HepG2 (cell line): ENCODE results near the gene KRTAP29-1. TPM values are rescaled to one million over a fixed set of nuclear protein-coding genes. Genes with fewer than 3 reads are reported as not detected.

Source experiments
- ATAC-seq: fragments of 200-7000 bp; cut with Tn5 transposase; 3 replicates; pipeline ENCODE4 v1.9.1; 2020; ENCODE audit warnings: mild to moderate bottlenecking, moderate library complexity
- BruUV-seq: library from RNA; stranded (reverse); fragments of 400-500 nt; replicated peaks from 2 replicates; lab custom pipeline; 2021; lab: Mats Ljungman, UMichigan
- CTCF ChIA-PET: fragments of 300-600 bp; formaldehyde crosslinking; extraction: SDS; loops from one replicate; lab custom pipeline; 2021; ENCODE audit warnings: low total read pairs, inconsistent platforms, low intra/inter-chr PET ratio; lab: Yijun Ruan, JAX
- POLR2A ChIA-PET: fragments of 350-600 bp; sonication (Branson Sonifier 250); formaldehyde crosslinking; loops from one replicate; lab custom pipeline; 2020; ENCODE audit warnings: antibody characterized with exemption, inconsistent platforms; lab: Yijun Ruan, JAX
- DNase-seq: peaks from one replicate; pipeline ENCODE4 v3.0.0-alpha.2; 2015; ENCODE audit warnings: low spot score
- FAIRE-seq: peaks from 3 replicates; lab custom pipeline; 2011; peaks lifted over from hg19 to GRCh38; lab: Jason Lieb, UNC
- H2AFZ ChIP-seq: one replicate; pipeline ENCODE4 v1.6.1; 2011; ENCODE audit warnings: low read length, inconsistent platforms
- H3K27ac ChIP-seq: fragments of 300-600 bp; 3 replicates; pipeline ENCODE4 v1.8.0; 2011; ENCODE audit warnings: mixed run types, mild to moderate bottlenecking, mixed read lengths, low read length, inconsistent platforms; ENCODE audit not compliant: insufficient read depth; ENCODE audit errors: extremely low read length
- H3K27me3 ChIP-seq, 2 experiments: fragments of 200-600 bp in 1 of 2; 2 replicates in 1 of 2; 3 replicates in 1 of 2; pipeline versions ENCODE4 v1.6.0 to v1.8.0; 2011; ENCODE audit warnings: low read length in 2 of 2, mild to moderate bottlenecking in 2 of 2, moderate library complexity in 2 of 2, inconsistent platforms in 1 of 2; ENCODE audit not compliant: insufficient read depth in 2 of 2, control insufficient read depth in 1 of 2
- H3K36me3 ChIP-seq, 2 experiments: fragments of 200-600 bp in 1 of 2; replicated peaks in 1 of 2; 2 replicates in 1 of 2; 3 replicates in 1 of 2; pipeline versions ENCODE4 v1.5.1 to v1.8.0; 2011; ENCODE audit warnings: low read length in 2 of 2, inconsistent platforms in 1 of 2; ENCODE audit not compliant: insufficient read depth in 2 of 2, control insufficient read depth in 1 of 2
- H3K4me1 ChIP-seq: 2 replicates; pipeline ENCODE4 v1.5.1; 2012; ENCODE audit warnings: low read length, inconsistent platforms; ENCODE audit not compliant: insufficient read depth
- H3K4me2 ChIP-seq: 2 replicates; pipeline ENCODE4 v1.6.0; 2011; ENCODE audit warnings: low read depth, low read length, inconsistent platforms
- H3K4me3 ChIP-seq, 3 experiments: fragments of 200-600 bp in 1 of 3; sonication (generic), shearing (Covaris generic) in 1 of 3; replicated peaks in 1 of 3; 2 replicates each; pipeline ENCODE4 v1.5.1; 2011 to 2016; ENCODE audit warnings: low read length in 3 of 3, inconsistent platforms in 2 of 3, low read depth in 2 of 3, mild to moderate bottlenecking in 2 of 3, control low read depth in 1 of 3, mixed read lengths in 1 of 3; ENCODE audit not compliant: insufficient read depth in 1 of 3
- H3K79me2 ChIP-seq: one replicate; pipeline ENCODE4 v1.6.1; 2011; ENCODE audit warnings: low read length, inconsistent platforms; ENCODE audit not compliant: insufficient read depth
- H3K9ac ChIP-seq: 2 replicates; pipeline ENCODE4 v1.6.0; 2011; ENCODE audit warnings: mild to moderate bottlenecking, low read depth, low read length, inconsistent platforms; ENCODE audit not compliant: insufficient read depth
- H3K9me3 ChIP-seq: 2 replicates; pipeline ENCODE4 v1.5.1; 2012; ENCODE audit warnings: mild to moderate bottlenecking, low read length
- H4K20me1 ChIP-seq: 2 replicates; pipeline ENCODE4 v1.6.0; 2011; ENCODE audit warnings: inconsistent platforms, mild to moderate bottlenecking, low read length, moderate library complexity; ENCODE audit not compliant: insufficient read depth
- BATF2 ChIP-seq: sonication (generic); formaldehyde crosslinking; IDR thresholded peaks from 2 replicates; pipeline ENCODE4 v1.8.0; 2022; ENCODE audit warnings: mild to moderate bottlenecking, missing genetic modification reagents, moderate library complexity
- FOXA1 ChIP-seq, 2 experiments: fragments of 450-650 bp in 1 of 2; sonication (generic) in 1 of 2; formaldehyde crosslinking in 1 of 2; IDR thresholded peaks; 2 replicates each; pipeline versions ENCODE4 v1.4.0 to v1.6.1; 2016 to 2020; ENCODE audit warnings: missing genetic modification reagents in 1 of 2
- MAFG ChIP-seq: sonication (generic); formaldehyde crosslinking; IDR thresholded peaks from 2 replicates; pipeline ENCODE4 v1.5.1; 2020; ENCODE audit warnings: mild to moderate bottlenecking, missing genetic modification reagents
- PRMT3 ChIP-seq: sonication (generic); formaldehyde crosslinking; IDR thresholded peaks from 2 replicates; pipeline ENCODE4 v1.8.1; 2022; ENCODE audit warnings: low read depth, mild to moderate bottlenecking, moderate library complexity, missing genetic modification reagents, borderline replicate concordance
- TEF ChIP-seq: sonication (generic); formaldehyde crosslinking; IDR thresholded peaks from 2 replicates; pipeline ENCODE4 v1.5.0; 2020; ENCODE audit warnings: missing genetic modification reagents
- U2AF2 ChIP-seq: fragments of 200-400 bp; formaldehyde crosslinking; IDR thresholded peaks from 2 replicates; pipeline ENCODE4 v1.6.1; 2017; ENCODE audit warnings: low read depth, mild to moderate bottlenecking, low read length
- ZFP90 ChIP-seq: sonication (generic); formaldehyde crosslinking; IDR thresholded peaks from 2 replicates; pipeline ENCODE4 v1.8.0; 2022; ENCODE audit warnings: missing genetic modification reagents, mild to moderate bottlenecking, inconsistent platforms, borderline replicate concordance
- ZFYVE20 ChIP-seq: sonication (generic); formaldehyde crosslinking; IDR thresholded peaks from 2 replicates; pipeline ENCODE4 v1.8.0; 2023; ENCODE audit warnings: low read depth, mild to moderate bottlenecking, moderate library complexity, missing genetic modification reagents, borderline replicate concordance
- ZNF33A ChIP-seq: sonication (generic); formaldehyde crosslinking; IDR thresholded peaks from 2 replicates; pipeline ENCODE4 v1.5.1; 2020; ENCODE audit warnings: missing genetic modification reagents, mild to moderate bottlenecking, moderate library complexity, borderline replicate concordance
- WGBS: methylation state at CpG from one replicate; pipeline ENCODE4 v1.1.6; 2017; ENCODE audit warnings: low lambda C conversion rate; 5-methylcytosine and 5-hydroxymethylcytosine counted together
- in situ Hi-C: cut with HindIII; loops from 2 replicates; pipeline ENCODE4 v1.10.0; 2017; ENCODE audit warnings: low pct_unique_long_range_greater_than_20kb; ENCODE audit not compliant: extremely low pct_ligation_motif_present
- intact Hi-C: fragments of 100-400 bp; cut with micrococcal nuclease; formaldehyde crosslinking; loops from one replicate; pipeline ENCODE4 v1.10.0; 2022; ENCODE audit not compliant: unreplicated experiment
- polyA plus RNA-seq, 8 experiments: library from polyadenylated mRNA; depleted of rRNA in 3 of 8; stranded (reverse) in 7 of 8; unstranded in 1 of 8; fragments of >200 nt; fragmentation: Illumina TruSeq in 4 of 8; extraction: Trizol in 4 of 8; gene quantifications; 2 replicates each; pipeline versions ENCODE4 v1.2.1 to v1.2.3, GENCODE V29; 2011 to 2016; ENCODE audit warnings: low read depth in 4 of 8, missing spikeins in 1 of 8, mixed read lengths in 1 of 8; ENCODE audit not compliant: insufficient read depth in 1 of 8
- total RNA-seq, 5 experiments: library from RNA; depleted of rRNA; stranded (reverse); fragments of >200 nt; fragmentation: Illumina TruSeq; extraction: Trizol; gene quantifications; 2 replicates each; pipeline ENCODE4 v1.2.3, GENCODE V29; 2016; ENCODE audit warnings: low read depth in 1 of 5
- TF ChIP-seq, protein P1 (sequence below): IDR thresholded peaks from 2 replicates; pipeline ENCODE4 v1.6.1; 2016; ENCODE audit warnings: low read depth
- TF ChIP-seq, protein P2 (sequence below): sonication (generic); formaldehyde crosslinking; IDR thresholded peaks from 2 replicates; pipeline ENCODE4 v1.4.0; 2020; ENCODE audit warnings: missing genetic modification reagents, mild to moderate bottlenecking, borderline replicate concordance

The KRTAP29-1 gene
- total and polyA plus RNA-seq, 2 of the 13 experiments (the other 11 are each of a cell fraction or from before 2014, with no cell fraction given) = not detected

DNA sequence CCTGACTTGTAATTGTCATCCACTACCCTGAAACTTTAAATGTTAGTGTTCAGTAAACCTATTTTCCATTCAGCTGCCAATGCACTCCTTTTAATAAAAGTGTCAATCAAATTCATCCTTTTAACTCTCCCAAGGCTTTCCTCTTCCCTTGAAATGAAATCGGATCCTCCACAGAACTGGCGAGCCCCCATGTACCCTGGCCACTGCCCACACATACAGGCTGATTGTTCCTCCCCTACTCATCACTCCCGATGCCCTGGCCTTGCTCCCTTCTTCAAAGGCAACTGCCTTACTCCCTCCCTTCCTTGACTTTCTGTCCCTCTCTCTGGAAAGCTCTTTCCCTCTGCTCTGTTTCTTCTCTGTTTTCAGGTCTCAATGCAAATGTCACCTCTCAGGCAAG lies 40.4 kb upstream of the KRTAP29-1 start:
- intact Hi-C loops = no loop called here
- no peaks in the 10 kb centered on the region for H4K20me1 ChIP-seq
- no peaks in the 10 kb centered on the region for H3K4me1 ChIP-seq
- no peak overlapping the region for H3K4me2 ChIP-seq
- in situ Hi-C loops = no loop called here
- H3K27ac ChIP-seq = no peak overlapping the region
- H3K36me3 ChIP-seq = no peaks in the 10 kb centered on the region
- no peak overlapping the region for H3K9ac ChIP-seq
- POLR2A ChIA-PET = no interaction called here
- 2% methylated on average over 3 of the region's 3 CpGs for WGBS
- no peak for ATAC-seq
- no peaks in the 10 kb centered on the region; a peak in 2 of 5 replicates for H3K27me3 ChIP-seq
- H3K9me3 ChIP-seq = peaks cover 11% of the 10 kb centered on the region; the same call in 1 of the 2 replicates
- no peak for FAIRE-seq
- no peak overlapping the region for H3K4me3 ChIP-seq
- H2AFZ ChIP-seq = no peak overlapping the region
- CTCF ChIA-PET = no interaction called here
- no TSS peak for BruUV-seq
- H3K79me2 ChIP-seq = no peaks in the 10 kb centered on the region
- DNase-seq = no peak
- TF ChIP-seq PRMT3 (CRISPR knock-in tag) (no peak), FOXA1 (IDR thresholded peaks at IDR 0.05) (no peak), FOXA1 (CRISPR knock-in tag; IDR thresholded peaks at IDR 0.05) (no peak), BATF2 (no peak), MAFG (CRISPR knock-in tag) (no peak), ZNF33A (no peak), ZFP90 (no peak), TEF (no peak), ZFYVE20 (no peak), U2AF2 (no peak)
- TF ChIP-seq, protein P1, sequence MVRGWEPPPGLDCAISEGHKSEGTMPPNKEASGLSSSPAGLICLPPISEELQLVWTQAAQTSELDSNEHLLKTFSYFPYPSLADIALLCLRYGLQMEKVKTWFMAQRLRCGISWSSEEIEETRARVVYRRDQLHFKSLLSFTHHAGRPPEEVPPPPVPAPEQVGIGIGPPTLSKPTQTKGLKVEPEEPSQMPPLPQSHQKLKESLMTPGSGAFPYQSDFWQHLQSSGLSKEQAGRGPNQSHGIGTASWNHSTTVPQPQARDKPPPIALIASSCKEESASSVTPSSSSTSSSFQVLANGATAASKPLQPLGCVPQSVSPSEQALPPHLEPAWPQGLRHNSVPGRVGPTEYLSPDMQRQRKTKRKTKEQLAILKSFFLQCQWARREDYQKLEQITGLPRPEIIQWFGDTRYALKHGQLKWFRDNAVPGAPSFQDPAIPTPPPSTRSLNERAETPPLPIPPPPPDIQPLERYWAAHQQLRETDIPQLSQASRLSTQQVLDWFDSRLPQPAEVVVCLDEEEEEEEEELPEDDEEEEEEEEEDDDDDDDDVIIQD (CRISPR knock-in tag) = no peak
- TF ChIP-seq, protein P2, sequence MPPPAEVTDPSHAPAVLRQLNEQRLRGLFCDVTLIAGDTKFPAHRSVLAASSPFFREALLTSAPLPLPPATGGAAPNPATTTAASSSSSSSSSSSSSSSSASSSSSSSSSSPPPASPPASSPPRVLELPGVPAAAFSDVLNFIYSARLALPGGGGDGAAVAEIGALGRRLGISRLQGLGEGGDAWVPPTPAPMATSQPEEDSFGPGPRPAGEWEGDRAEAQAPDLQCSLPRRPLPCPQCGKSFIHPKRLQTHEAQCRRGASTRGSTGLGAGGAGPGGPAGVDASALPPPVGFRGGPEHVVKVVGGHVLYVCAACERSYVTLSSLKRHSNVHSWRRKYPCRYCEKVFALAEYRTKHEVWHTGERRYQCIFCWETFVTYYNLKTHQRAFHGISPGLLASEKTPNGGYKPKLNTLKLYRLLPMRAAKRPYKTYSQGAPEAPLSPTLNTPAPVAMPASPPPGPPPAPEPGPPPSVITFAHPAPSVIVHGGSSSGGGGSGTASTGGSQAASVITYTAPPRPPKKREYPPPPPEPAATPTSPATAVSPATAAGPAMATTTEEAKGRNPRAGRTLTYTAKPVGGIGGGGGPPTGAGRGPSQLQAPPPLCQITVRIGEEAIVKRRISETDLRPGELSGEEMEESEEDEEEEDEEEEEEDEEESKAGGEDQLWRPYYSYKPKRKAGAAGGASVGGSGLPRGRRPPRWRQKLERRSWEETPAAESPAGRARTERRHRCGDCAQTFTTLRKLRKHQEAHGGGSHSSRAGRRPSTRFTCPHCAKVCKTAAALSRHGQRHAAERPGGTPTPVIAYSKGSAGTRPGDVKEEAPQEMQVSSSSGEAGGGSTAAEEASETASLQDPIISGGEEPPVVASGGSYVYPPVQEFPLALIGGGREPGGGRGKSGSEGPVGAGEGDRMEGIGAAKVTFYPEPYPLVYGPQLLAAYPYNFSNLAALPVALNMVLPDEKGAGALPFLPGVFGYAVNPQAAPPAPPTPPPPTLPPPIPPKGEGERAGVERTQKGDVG (CRISPR knock-in tag) = no peak
